SU-DHL-6 (cell line): ENCODE data around the gene ADGRD1.

Experiments
- CTCF ChIP-seq: fragments of 200-600 bp; sonication (generic); IDR thresholded peaks from one replicate; pipeline ENCODE4 v1.5.1; 2017; ENCODE audit warnings: antibody characterized with exemption, mild to moderate bottlenecking, low read length, moderate library complexity; ENCODE audit not compliant: insufficient read depth, poor library complexity, severe bottlenecking
- EZH2phosphoT487 ChIP-seq: fragments of 200-600 bp; sonication (generic), shearing (Covaris generic); conservative IDR thresholded peaks from 2 replicates; pipeline ENCODE4 v1.6.1; 2018; ENCODE audit warnings: mild to moderate bottlenecking, antibody characterized with exemption, low read length, moderate library complexity, mixed read lengths

DNA sequence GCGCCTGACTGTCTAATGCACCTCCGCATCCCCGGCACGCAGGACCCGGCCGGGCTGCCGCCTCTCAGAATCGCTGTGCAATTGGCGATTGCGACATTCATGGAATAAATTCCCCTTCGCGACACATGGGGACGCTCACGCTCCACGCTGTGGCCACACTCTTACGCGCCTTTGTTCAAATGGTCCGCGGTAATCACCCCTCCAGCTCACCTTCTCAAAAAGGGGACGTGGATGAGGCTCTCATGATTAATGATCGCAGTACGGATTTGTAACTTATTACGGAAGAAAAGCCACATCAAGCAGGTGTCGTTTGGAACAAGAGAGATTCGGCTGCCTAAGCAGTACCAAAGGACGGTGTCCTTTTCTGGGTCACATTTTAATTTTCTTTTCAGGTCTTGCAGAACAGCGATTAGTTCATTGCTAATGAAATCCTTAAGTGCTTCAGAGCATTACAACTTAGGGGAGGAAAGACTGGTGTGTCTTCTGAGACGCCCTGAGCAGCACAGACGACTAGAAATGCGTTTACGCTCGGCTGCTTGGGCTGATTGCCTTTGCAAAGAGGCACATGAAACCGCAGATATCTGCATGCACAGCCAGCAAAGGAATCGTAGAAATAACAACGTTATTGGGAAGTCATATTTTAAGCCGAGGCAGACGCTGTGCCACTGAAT lies 37.3 kb upstream of the ADGRD1 start:
- TF ChIP-seq CTCF (peak; percentile 78), EZH2phosphoT487 (no peak)
